ENCODE measurements around the gene IFI35. TPM values are rescaled to one million over a fixed set of nuclear protein-coding genes. Genes with fewer than 3 reads are reported as not detected.
A peak's percentile ranks its signal among the peaks of the same experiment; 100 is the strongest.
"Not testable (repeated sequence)": the region's sequence is repeated elsewhere in the genome, so short reads cannot be mapped to it uniquely, and the experiment has no call there.

The IFI35 gene
- total RNA-seq = 10 to 100 TPM; 24.8 to 35.3 TPM
- polyA plus RNA-seq = 10 to 100 TPM; 34.2 to 45.2 TPM
- long read RNA-seq, donor 1, transcript IFI35-204 (7 exons, 1,232 nt) = minor isoform, 14 of 45 reads
- long read RNA-seq, donor 1, transcript IFI35-203 (7 exons, 1,241 nt) = major isoform, 20 of 45 reads
- long read RNA-seq, donor 1, partial matches to known transcripts = 3 of 45 reads
- long read RNA-seq, donor 1, other reads (novel, unspliced or antisense) = 7 of 45 reads
- long read RNA-seq, donor 2, transcript IFI35-204 (7 exons, 1,232 nt) = major isoform, 7 of 12 reads
- long read RNA-seq, donor 2, partial matches to known transcripts = 2 of 12 reads
- long read RNA-seq, donor 2, other reads (novel, unspliced or antisense) = 2 of 12 reads

GRCh38 chr17:43006639-43007551 is at the start of gene IFI35:
Gene IFI35 (plus strand): TSS chr17:43006784. CDS start chr17:43006948, 164 bp downstream.
- Histone ChIP-seq H3K9me3 (ENCODE audit: control insufficient read depth, low read length) (no peaks in the 10 kb centered on the region), H3K4me3 (ENCODE audit: low read length in 2 of 2) (peak within 1 kb of the TSS; percentile 30 to 50), H3K36me3 (ENCODE audit: control insufficient read depth in 1 of 2, insufficient read depth in 2 of 2, low read length in 1 of 2) (peaks cover 0 to 2% of the 10 kb centered on the region in 2 donors), H3K4me1 (ENCODE audit: control insufficient read depth in 1 of 2, insufficient read depth in 2 of 2, low read length in 2 of 2) (no peaks in the 10 kb centered on the region), H3K27me3 (ENCODE audit: control insufficient read depth in 1 of 2, insufficient read depth in 2 of 2, low read length in 1 of 2) (no peaks in the 10 kb centered on the region), H3K27ac (ENCODE audit: low read depth in 1 of 2, low read length in 2 of 2) (peak within 1 kb of the TSS in 1 of 2 donors; percentile 58)
- intact Hi-C loops (cut with DNase I) = no loop called here
- peak; percentile 93 to 94 for DNase-seq
- ATAC-seq (ENCODE audit: low FRiP score) = peak; percentile 92
- WGBS, 2 donors = 40 to 41% methylated on average over 18 of the region's 18 CpGs

GRCh38 chr17:42964161-42964932 is 42.2 kb upstream of the IFI35 start, which contains the start of gene AARSD1:
Gene AARSD1 (minus strand): TSS chr17:42964454. CDS start chr17:42964440, 14 bp downstream.
- DNase-seq = peak; percentile 94 to 96
- Histone ChIP-seq H3K9me3 (ENCODE audit: control insufficient read depth, low read length) (no peaks in the 10 kb centered on the region), H3K27ac (ENCODE audit: low read depth in 1 of 2, low read length in 2 of 2) (peak within 1 kb of the TSS in 1 of 2 donors; percentile 69), H3K4me1 (ENCODE audit: control insufficient read depth in 1 of 2, insufficient read depth in 2 of 2, low read length in 2 of 2) (no peaks in the 10 kb centered on the region), H3K27me3 (ENCODE audit: control insufficient read depth in 1 of 2, insufficient read depth in 2 of 2, low read length in 1 of 2) (no peaks in the 10 kb centered on the region), H3K4me3 (ENCODE audit: low read length in 2 of 2) (peak within 1 kb of the TSS; percentile 13 to 40), H3K36me3 (ENCODE audit: control insufficient read depth in 1 of 2, insufficient read depth in 2 of 2, low read length in 1 of 2) (peaks cover under 1 to 5% of the 10 kb centered on the region in 2 donors)
- WGBS, 2 donors = 0 to 2% methylated on average over 43 of the region's 43 CpGs
- intact Hi-C loops (cut with DNase I) = no loop called here
- ATAC-seq (ENCODE audit: low FRiP score) = peak; percentile 96

- intact Hi-C loops (cut with DNase I) = no loop called here
- 79 to 88% methylated on average over 1 of the region's 1 CpG for WGBS, 2 donors
These were observed 38.7 kb upstream of the IFI35 start for GRCh38 chr17:42967925-42968324.

GRCh38 chr17:42969001-42969581 is 37.5 kb upstream of the IFI35 start:
- DNase-seq (no peak), ATAC-seq (ENCODE audit: low FRiP score) (no peak)
- 60 to 63% methylated on average over 5 of the region's 5 CpGs for WGBS, 2 donors
- H3K9me3 ChIP-seq (ENCODE audit: control insufficient read depth, low read length) = no peaks in the 10 kb centered on the region
- no peak overlapping the region for H3K4me3 ChIP-seq (ENCODE audit: low read length in 2 of 2)
- H3K27me3 ChIP-seq (ENCODE audit: control insufficient read depth in 1 of 2, insufficient read depth in 2 of 2, low read length in 1 of 2) = no peaks in the 10 kb centered on the region
- H3K4me1 ChIP-seq (ENCODE audit: control insufficient read depth in 1 of 2, insufficient read depth in 2 of 2, low read length in 2 of 2) = no peaks in the 10 kb centered on the region
- no peaks in the 10 kb centered on the region for H3K36me3 ChIP-seq (ENCODE audit: control insufficient read depth in 1 of 2, insufficient read depth in 2 of 2, low read length in 1 of 2)
- intact Hi-C loops (cut with DNase I) = no loop called here
- no peak overlapping the region for H3K27ac ChIP-seq (ENCODE audit: low read depth in 1 of 2, low read length in 2 of 2)

More at GRCh38 chr17:42967925-42968324, 38.7 kb upstream of the IFI35 start:
- DNase-seq (no peak), ATAC-seq (ENCODE audit: low FRiP score) (no peak)
- H3K36me3 ChIP-seq (ENCODE audit: control insufficient read depth in 1 of 2, insufficient read depth in 2 of 2, low read length in 1 of 2) = no peaks in the 10 kb centered on the region
- no peak overlapping the region for H3K4me3 ChIP-seq (ENCODE audit: low read length in 2 of 2)
- H3K27ac ChIP-seq (ENCODE audit: low read depth in 1 of 2, low read length in 2 of 2) = no peak overlapping the region
- H3K9me3 ChIP-seq (ENCODE audit: control insufficient read depth, low read length) = no peaks in the 10 kb centered on the region
- no peaks in the 10 kb centered on the region for H3K4me1 ChIP-seq (ENCODE audit: control insufficient read depth in 1 of 2, insufficient read depth in 2 of 2, low read length in 2 of 2)
- H3K27me3 ChIP-seq (ENCODE audit: control insufficient read depth in 1 of 2, insufficient read depth in 2 of 2, low read length in 1 of 2) = no peaks in the 10 kb centered on the region

GRCh38 chr17:42971589-42971988 is 35.0 kb upstream of the IFI35 start:
- ATAC-seq (ENCODE audit: low FRiP score) (no peak), DNase-seq (no peak)
- Histone ChIP-seq H3K36me3 (ENCODE audit: control insufficient read depth in 1 of 2, insufficient read depth in 2 of 2, low read length in 1 of 2) (no peaks in the 10 kb centered on the region), H3K27ac (ENCODE audit: low read depth in 1 of 2, low read length in 2 of 2) (no peak overlapping the region), H3K4me3 (ENCODE audit: low read length in 2 of 2) (no peak overlapping the region), H3K9me3 (ENCODE audit: control insufficient read depth, low read length) (no peaks in the 10 kb centered on the region), H3K27me3 (ENCODE audit: control insufficient read depth in 1 of 2, insufficient read depth in 2 of 2, low read length in 1 of 2) (no peaks in the 10 kb centered on the region), H3K4me1 (ENCODE audit: control insufficient read depth in 1 of 2, insufficient read depth in 2 of 2, low read length in 2 of 2) (no peaks in the 10 kb centered on the region)
- intact Hi-C loops (cut with DNase I) = no loop called here
- 88 to 91% methylated on average over 5 of the region's 5 CpGs for WGBS, 2 donors

- DNase-seq; H3K4me1 ChIP-seq (ENCODE audit: control insufficient read depth in 1 of 2, insufficient read depth in 2 of 2, low read length in 2 of 2); H3K27me3 ChIP-seq (ENCODE audit: control insufficient read depth in 1 of 2, insufficient read depth in 2 of 2, low read length in 1 of 2); H3K4me3 ChIP-seq (ENCODE audit: low read length in 2 of 2); H3K9me3 ChIP-seq (ENCODE audit: control insufficient read depth, low read length); ATAC-seq (ENCODE audit: low FRiP score); H3K36me3 ChIP-seq (ENCODE audit: control insufficient read depth in 1 of 2, insufficient read depth in 2 of 2, low read length in 1 of 2); H3K27ac ChIP-seq (ENCODE audit: low read depth in 1 of 2, low read length in 2 of 2); intact Hi-C loops (cut with DNase I): not testable (repeated sequence)
- WGBS, 2 donors = 78 to 85% methylated on average over 8 to 15 of the region's 18 CpGs
These were observed 33.3 kb upstream of the IFI35 start for GRCh38 chr17:42973323-42973722.

- Histone ChIP-seq H3K4me1 (ENCODE audit: control insufficient read depth in 1 of 2, insufficient read depth in 2 of 2, low read length in 2 of 2) (no peaks in the 10 kb centered on the region), H3K4me3 (ENCODE audit: low read length in 2 of 2) (no peak overlapping the region), H3K27ac (ENCODE audit: low read depth in 1 of 2, low read length in 2 of 2) (no peak overlapping the region), H3K9me3 (ENCODE audit: control insufficient read depth, low read length) (no peaks in the 10 kb centered on the region), H3K27me3 (ENCODE audit: control insufficient read depth in 1 of 2, insufficient read depth in 2 of 2, low read length in 1 of 2) (no peaks in the 10 kb centered on the region), H3K36me3 (ENCODE audit: control insufficient read depth in 1 of 2, insufficient read depth in 2 of 2, low read length in 1 of 2) (no peaks in the 10 kb centered on the region)
- no peak for ATAC-seq (ENCODE audit: low FRiP score)
- DNase-seq = no peak
- 44 to 62% methylated on average over 2 of the region's 2 CpGs for WGBS, 2 donors
- intact Hi-C loops (cut with DNase I) = no loop called here
These were observed 31.3 kb upstream of the IFI35 start for GRCh38 chr17:42975265-42975664.

- H3K4me3 ChIP-seq (ENCODE audit: low read length in 2 of 2); intact Hi-C loops (cut with DNase I); H3K27me3 ChIP-seq (ENCODE audit: control insufficient read depth in 1 of 2, insufficient read depth in 2 of 2, low read length in 1 of 2); ATAC-seq (ENCODE audit: low FRiP score); H3K36me3 ChIP-seq (ENCODE audit: control insufficient read depth in 1 of 2, insufficient read depth in 2 of 2, low read length in 1 of 2); DNase-seq; H3K9me3 ChIP-seq (ENCODE audit: control insufficient read depth, low read length); H3K27ac ChIP-seq (ENCODE audit: low read depth in 1 of 2, low read length in 2 of 2); H3K4me1 ChIP-seq (ENCODE audit: control insufficient read depth in 1 of 2, insufficient read depth in 2 of 2, low read length in 2 of 2): not testable (repeated sequence)
- WGBS, 2 donors = 85 to 89% methylated on average over 16 of the region's 16 CpGs
These were observed 30.9 kb upstream of the IFI35 start for GRCh38 chr17:42975701-42976100.

Measured in aorta (tissue), 5 donors.